ENCODE data around the gene PRKAR1B. TPM values are rescaled to one million over a fixed set of nuclear protein-coding genes. Genes with fewer than 3 reads are reported as not detected.

The PRKAR1B gene
- total RNA-seq, 1 experiment from 2014 or later, result 43.3 TPM

DNA sequence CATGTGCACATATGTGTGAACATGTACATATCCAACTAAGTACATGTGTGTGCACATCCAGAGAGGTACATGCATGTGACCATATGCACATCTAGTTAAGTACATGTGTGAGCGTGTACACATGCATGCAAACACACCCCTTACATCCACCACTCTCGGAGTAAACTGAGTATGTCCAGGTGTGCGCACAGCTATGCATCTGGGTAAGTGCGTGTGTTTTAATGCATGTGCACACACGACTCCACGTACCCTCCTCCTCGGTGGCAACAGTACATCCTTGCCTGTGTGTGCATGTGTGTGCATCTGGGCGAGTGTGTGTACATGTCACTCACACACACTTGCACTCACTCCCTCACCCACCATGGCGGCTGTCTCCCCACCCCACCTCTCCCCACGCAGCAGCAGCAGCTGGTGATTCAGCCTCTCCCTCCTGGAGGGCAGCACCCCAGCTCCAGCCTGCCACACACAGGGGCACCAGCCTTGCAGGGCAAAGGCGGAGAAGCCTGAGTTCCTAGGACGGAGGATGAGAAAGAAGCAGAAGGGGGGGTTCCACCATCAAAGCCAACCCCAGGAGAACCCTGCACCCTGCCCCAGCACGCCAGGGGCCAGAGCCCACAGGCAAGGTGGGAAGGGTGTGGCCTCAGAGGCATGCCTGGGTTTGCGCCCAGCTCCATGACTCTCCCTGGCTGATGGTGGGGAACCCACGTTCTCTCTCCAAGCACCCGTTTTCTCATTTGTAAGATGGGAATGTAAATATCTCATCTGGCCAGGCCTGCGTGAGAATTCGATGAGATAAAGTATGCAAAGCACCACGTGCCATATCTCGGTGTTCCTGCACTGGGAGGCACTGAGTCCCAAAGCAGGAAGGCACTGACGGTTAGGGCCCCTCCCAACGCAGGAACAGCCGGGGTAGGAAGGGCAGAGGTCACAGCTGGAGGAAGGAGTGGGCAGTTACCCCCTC, 28.3 kb downstream of the PRKAR1B start:
- no peak overlapping the region for H3K14ac ChIP-seq (ENCODE audit: insufficient read depth, low read length)
- H2BK15ac ChIP-seq (ENCODE audit: low read depth, low read length), result no peak overlapping the region
- no peaks in the 10 kb centered on the region for H3K23me2 ChIP-seq (ENCODE audit: insufficient read length, low read depth, low read length, poor library complexity, severe bottlenecking)
- H2AK5ac ChIP-seq (ENCODE audit: insufficient read length, low read length), result no peak overlapping the region
- H3K4ac ChIP-seq (ENCODE audit: low read depth, low read length), result no peak overlapping the region
- no peak overlapping the region for H3K18ac ChIP-seq (ENCODE audit: insufficient read length, low read depth, low read length)
- no peak overlapping the region for H2BK5ac ChIP-seq (ENCODE audit: insufficient read length, low read length)
- no peak overlapping the region for H3K4me2 ChIP-seq (ENCODE audit: insufficient read depth, insufficient read length, low read length)
- no peak for DNase-seq
- H3K79me1 ChIP-seq (ENCODE audit: insufficient read depth, low read depth, low read length, poor library complexity, severe bottlenecking), result peaks cover 2% of the 10 kb centered on the region
- peak overlapping the region in 1 of 3 experiments; percentile 61; a peak in 3 of 7 replicates for H3K27ac Mint-ChIP-seq
- H4K20me1 ChIP-seq (ENCODE audit: control insufficient read depth, insufficient read depth, insufficient read length), result peaks cover 5% of the 10 kb centered on the region
- no peak overlapping the region for H2BK20ac ChIP-seq (ENCODE audit: low read depth, low read length, poor library complexity, severe bottlenecking)
- no peak overlapping the region for H4K5ac ChIP-seq (ENCODE audit: insufficient read length, low read depth, low read length)
- no peaks in the 10 kb centered on the region for H3K27me3 ChIP-seq (ENCODE audit: insufficient read depth, low read length)
- no CpG with 5 or more reads among the region's 23 CpGs for WGBS (ENCODE audit: extremely low coverage, insufficient read length, low lambda C conversion rate)
- H4K8ac ChIP-seq (replicated peaks; ENCODE audit: insufficient read length, low read depth, low read length), result no peak overlapping the region
- no peaks in the 10 kb centered on the region for H3K27me3 Mint-ChIP-seq (ENCODE audit: low read depth)
- no peak overlapping the region for H3K9ac ChIP-seq (ENCODE audit: extremely low read depth, insufficient read length, low read length)
- H2AFZ ChIP-seq (ENCODE audit: low read length), result no peak overlapping the region
- no peak overlapping the region for H2BK120ac ChIP-seq (ENCODE audit: low read depth, low read length, poor library complexity, severe bottlenecking)
- no peak overlapping the region for H3T11ph ChIP-seq (ENCODE audit: low read length)
- no peak overlapping the region for H4K91ac ChIP-seq (ENCODE audit: insufficient read length, low read depth, low read length)
- TF ChIP-seq, protein P1, sequence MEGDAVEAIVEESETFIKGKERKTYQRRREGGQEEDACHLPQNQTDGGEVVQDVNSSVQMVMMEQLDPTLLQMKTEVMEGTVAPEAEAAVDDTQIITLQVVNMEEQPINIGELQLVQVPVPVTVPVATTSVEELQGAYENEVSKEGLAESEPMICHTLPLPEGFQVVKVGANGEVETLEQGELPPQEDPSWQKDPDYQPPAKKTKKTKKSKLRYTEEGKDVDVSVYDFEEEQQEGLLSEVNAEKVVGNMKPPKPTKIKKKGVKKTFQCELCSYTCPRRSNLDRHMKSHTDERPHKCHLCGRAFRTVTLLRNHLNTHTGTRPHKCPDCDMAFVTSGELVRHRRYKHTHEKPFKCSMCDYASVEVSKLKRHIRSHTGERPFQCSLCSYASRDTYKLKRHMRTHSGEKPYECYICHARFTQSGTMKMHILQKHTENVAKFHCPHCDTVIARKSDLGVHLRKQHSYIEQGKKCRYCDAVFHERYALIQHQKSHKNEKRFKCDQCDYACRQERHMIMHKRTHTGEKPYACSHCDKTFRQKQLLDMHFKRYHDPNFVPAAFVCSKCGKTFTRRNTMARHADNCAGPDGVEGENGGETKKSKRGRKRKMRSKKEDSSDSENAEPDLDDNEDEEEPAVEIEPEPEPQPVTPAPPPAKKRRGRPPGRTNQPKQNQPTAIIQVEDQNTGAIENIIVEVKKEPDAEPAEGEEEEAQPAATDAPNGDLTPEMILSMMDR (conservative IDR thresholded peaks at IDR 0.05), result no peak
- no peak overlapping the region for H3K56ac ChIP-seq (ENCODE audit: insufficient read length, low read depth, low read length)
- H3K23ac ChIP-seq (ENCODE audit: insufficient read length, low read depth, low read length), result peak overlapping the region; percentile 72
- peaks cover 6 to 8% of the 10 kb centered on the region in 2 experiments for H3K9me3 Mint-ChIP-seq
- no peak overlapping the region for H3K4me3 Mint-ChIP-seq
- H3K36me3 Mint-ChIP-seq (ENCODE audit: insufficient read depth in 1 of 3, low read depth in 3 of 3), result peaks cover 12 to 42% (median 25%) of the 10 kb centered on the region in 3 experiments
- H3K4me1 Mint-ChIP-seq, result peaks cover 5 to 9% of the 10 kb centered on the region in 2 experiments
- H3K27ac ChIP-seq (ENCODE audit: insufficient read length, low read depth, low read length), result no peak overlapping the region
- H3K4me1 ChIP-seq (ENCODE audit: insufficient read depth, low read length), result no peaks in the 10 kb centered on the region
- H2BK12ac ChIP-seq (ENCODE audit: insufficient read length, low read depth, low read length), result no peak overlapping the region
- no peaks in the 10 kb centered on the region for H3K79me2 ChIP-seq (ENCODE audit: insufficient read depth, low read length)
- H3K9me3 ChIP-seq (ENCODE audit: control insufficient read depth, low read depth, low read length), result no peaks in the 10 kb centered on the region
